Measurements from ENCODE around the gene COL11A2. TPM values are rescaled to one million over a fixed set of nuclear protein-coding genes. Genes with fewer than 3 reads are reported as not detected.

COL11A2 gene
- total and polyA plus RNA-seq, 2 of the 13 experiments (the other 11 are each of a cell fraction or from before 2014, with no cell fraction given) = 0.55 TPM

GRCh38 chr6:33172688-33173534 is 19.4 kb downstream of the COL11A2 start (continued):
- TF ChIP-seq, protein P1, sequence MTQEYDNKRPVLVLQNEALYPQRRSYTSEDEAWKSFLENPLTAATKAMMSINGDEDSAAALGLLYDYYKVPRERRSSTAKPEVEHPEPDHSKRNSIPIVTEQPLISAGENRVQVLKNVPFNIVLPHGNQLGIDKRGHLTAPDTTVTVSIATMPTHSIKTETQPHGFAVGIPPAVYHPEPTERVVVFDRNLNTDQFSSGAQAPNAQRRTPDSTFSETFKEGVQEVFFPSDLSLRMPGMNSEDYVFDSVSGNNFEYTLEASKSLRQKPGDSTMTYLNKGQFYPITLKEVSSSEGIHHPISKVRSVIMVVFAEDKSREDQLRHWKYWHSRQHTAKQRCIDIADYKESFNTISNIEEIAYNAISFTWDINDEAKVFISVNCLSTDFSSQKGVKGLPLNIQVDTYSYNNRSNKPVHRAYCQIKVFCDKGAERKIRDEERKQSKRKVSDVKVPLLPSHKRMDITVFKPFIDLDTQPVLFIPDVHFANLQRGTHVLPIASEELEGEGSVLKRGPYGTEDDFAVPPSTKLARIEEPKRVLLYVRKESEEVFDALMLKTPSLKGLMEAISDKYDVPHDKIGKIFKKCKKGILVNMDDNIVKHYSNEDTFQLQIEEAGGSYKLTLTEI (CRISPR knock-in tag; conservative IDR thresholded peaks at IDR 0.05) = no peak
- TF ChIP-seq SOX5 (CRISPR knock-in tag; IDR thresholded peaks at IDR 0.05; ENCODE audit: borderline replicate concordance) = no peak
- no peak for TF ChIP-seq NCOA5 (CRISPR knock-in tag; IDR thresholded peaks at IDR 0.05)
- no peak for TF ChIP-seq SRY (CRISPR knock-in tag; IDR thresholded peaks at IDR 0.05)
- no peak for TF ChIP-seq MYC (CRISPR knock-in tag; IDR thresholded peaks at IDR 0.05; ENCODE audit: borderline replicate concordance)
- TF ChIP-seq KMT2B (CRISPR knock-in tag; IDR thresholded peaks at IDR 0.05) = no peak
- TF ChIP-seq, protein P2, sequence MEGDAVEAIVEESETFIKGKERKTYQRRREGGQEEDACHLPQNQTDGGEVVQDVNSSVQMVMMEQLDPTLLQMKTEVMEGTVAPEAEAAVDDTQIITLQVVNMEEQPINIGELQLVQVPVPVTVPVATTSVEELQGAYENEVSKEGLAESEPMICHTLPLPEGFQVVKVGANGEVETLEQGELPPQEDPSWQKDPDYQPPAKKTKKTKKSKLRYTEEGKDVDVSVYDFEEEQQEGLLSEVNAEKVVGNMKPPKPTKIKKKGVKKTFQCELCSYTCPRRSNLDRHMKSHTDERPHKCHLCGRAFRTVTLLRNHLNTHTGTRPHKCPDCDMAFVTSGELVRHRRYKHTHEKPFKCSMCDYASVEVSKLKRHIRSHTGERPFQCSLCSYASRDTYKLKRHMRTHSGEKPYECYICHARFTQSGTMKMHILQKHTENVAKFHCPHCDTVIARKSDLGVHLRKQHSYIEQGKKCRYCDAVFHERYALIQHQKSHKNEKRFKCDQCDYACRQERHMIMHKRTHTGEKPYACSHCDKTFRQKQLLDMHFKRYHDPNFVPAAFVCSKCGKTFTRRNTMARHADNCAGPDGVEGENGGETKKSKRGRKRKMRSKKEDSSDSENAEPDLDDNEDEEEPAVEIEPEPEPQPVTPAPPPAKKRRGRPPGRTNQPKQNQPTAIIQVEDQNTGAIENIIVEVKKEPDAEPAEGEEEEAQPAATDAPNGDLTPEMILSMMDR (CRISPR knock-in tag; IDR thresholded peaks at IDR 0.05) = peak; percentile 91
- no peak for TF ChIP-seq ARNT2 (CRISPR knock-in tag; IDR thresholded peaks at IDR 0.05; ENCODE audit: low read depth)
- TF ChIP-seq ATF1 (CRISPR knock-in tag; IDR thresholded peaks at IDR 0.05) = no peak
- TF ChIP-seq MAFF (IDR thresholded peaks at IDR 0.05; ENCODE audit: low read depth, low read length) = no peak
- TF ChIP-seq NCOA2 (CRISPR knock-in tag; IDR thresholded peaks at IDR 0.05) = no peak
- peak; percentile 27; the same call in 1 of the 2 replicates for TF ChIP-seq ZFX (CRISPR knock-in tag; IDR thresholded peaks at IDR 0.05; ENCODE audit: low read depth)
- no peak for TF ChIP-seq FOXP1 (IDR thresholded peaks at IDR 0.05)
- no peak for TF ChIP-seq FOXP1 (CRISPR knock-in tag; IDR thresholded peaks at IDR 0.05)
- no peak for TF ChIP-seq MYPOP (CRISPR knock-in tag; IDR thresholded peaks at IDR 0.05)
- TF ChIP-seq GATA4 (IDR thresholded peaks at IDR 0.05; ENCODE audit: borderline replicate concordance, low read depth) = no peak
- no peak for TF ChIP-seq ZNF451 (CRISPR knock-in tag; IDR thresholded peaks at IDR 0.05)
- TF ChIP-seq KDM3A (CRISPR knock-in tag; IDR thresholded peaks at IDR 0.05; ENCODE audit: low read depth) = no peak
- no peak for TF ChIP-seq ZMYM4 (CRISPR knock-in tag; IDR thresholded peaks at IDR 0.05)
- no peak for TF ChIP-seq ZNF674 (CRISPR knock-in tag; IDR thresholded peaks at IDR 0.05; ENCODE audit: low read depth)
- no peak for TF ChIP-seq ZNF354B (CRISPR knock-in tag; IDR thresholded peaks at IDR 0.05)
- TF ChIP-seq KAT7 (CRISPR knock-in tag; IDR thresholded peaks at IDR 0.05; ENCODE audit: borderline replicate concordance) = no peak
- TF ChIP-seq SSRP1 (CRISPR knock-in tag; IDR thresholded peaks at IDR 0.05) = no peak
- no peak for TF ChIP-seq PAWR (CRISPR knock-in tag; IDR thresholded peaks at IDR 0.05; ENCODE audit: borderline replicate concordance)
- peak; percentile 90 for TF ChIP-seq STAG1 (CRISPR knock-in tag; IDR thresholded peaks at IDR 0.05)
- no peak for TF ChIP-seq PCBP1 (IDR thresholded peaks at IDR 0.05; ENCODE audit: borderline replicate concordance, low read depth, low read length)
- TF ChIP-seq MXD4 (CRISPR knock-in tag; IDR thresholded peaks at IDR 0.05) = 0 out of 2 replicates have a peak, but pooled peaks have one; percentile 39
- TF ChIP-seq WIZ (CRISPR knock-in tag; IDR thresholded peaks at IDR 0.05) = no peak
